NAMALWA (cell line): ENCODE results near the gene SP5.
A peak's percentile ranks its signal among the peaks of the same experiment; 100 is the strongest.
"Not testable (repeated sequence)": the region's sequence is repeated elsewhere in the genome, so short reads cannot be mapped to it uniquely, and the experiment has no call there.

ENCODE experiments used
- DNase-seq: peaks from one replicate; pipeline ENCODE4 v3.0.0-alpha.2; 2015; ENCODE audit warnings: low spot score

The SP5 gene

DNA sequence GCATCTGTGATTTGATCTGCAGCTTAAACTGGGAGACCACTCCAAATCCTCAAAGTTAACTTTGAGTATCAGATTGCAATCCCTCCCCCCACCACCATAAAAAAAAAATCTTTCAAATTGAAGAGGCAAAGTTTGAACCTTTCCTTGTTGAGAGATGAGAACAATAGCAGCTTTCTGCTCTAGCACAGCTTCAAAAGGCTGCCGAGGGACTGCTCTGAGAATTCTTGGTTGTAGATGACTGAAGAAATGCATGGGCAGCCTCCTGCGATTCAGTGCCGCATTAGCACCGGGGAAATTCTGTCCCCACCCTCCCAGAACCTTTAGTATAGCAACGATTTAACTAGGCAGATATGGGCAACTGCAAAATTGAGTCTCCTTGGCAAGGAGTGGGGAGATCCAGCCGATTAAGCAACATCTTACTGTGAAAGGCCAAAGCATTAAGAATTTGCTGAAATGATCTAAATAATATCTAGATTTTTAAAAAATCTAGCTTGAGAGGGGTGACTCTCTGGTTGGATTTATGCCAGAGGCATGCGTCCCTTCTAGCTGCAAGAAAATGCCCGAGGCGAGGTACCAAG lies 3.9 kb upstream of the SP5 start:
- DNase-seq = no peak

DNA sequence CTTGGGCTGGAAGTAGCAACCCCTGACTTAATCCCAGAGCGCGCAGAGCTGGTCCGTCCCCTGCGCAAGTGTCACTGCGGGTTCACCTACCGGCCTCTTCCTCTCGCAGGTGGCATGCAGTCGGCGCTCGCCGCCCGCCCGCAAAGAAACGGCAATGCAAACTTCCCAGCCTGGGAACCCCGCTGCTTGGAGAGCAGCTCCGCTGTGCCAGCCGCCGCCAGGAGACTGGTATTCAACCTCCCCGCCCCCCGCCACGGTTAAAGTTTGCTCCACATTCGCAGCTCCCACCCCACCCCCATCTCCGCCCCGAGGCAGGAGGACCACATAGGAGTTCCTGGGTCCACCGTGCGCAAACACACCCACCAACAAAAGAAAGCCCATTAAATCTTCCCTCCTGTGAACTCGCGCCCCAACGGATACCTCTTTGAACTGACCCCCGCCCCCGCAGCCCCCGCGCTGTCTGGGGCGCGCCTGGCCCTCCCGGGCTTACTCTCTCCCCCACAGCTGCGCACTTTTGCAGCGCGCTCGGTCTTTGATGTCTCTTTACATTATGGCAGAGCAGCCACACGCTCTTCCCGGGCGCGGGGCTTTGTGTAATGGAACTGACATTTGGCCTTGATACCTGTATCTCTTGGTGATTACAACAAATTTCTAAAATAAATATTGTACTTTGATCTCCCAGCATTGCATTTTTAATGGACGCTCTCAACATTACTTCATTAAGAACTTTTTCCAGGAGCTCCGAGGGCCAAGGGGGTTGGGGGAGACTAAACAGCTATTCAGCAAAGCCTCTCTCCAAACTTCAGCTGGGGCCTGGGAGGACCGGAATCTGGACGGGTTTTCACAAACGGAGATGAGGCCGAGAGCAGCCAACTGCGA lies 3.1 kb upstream of the SP5 start:
- no peak for DNase-seq

DNA sequence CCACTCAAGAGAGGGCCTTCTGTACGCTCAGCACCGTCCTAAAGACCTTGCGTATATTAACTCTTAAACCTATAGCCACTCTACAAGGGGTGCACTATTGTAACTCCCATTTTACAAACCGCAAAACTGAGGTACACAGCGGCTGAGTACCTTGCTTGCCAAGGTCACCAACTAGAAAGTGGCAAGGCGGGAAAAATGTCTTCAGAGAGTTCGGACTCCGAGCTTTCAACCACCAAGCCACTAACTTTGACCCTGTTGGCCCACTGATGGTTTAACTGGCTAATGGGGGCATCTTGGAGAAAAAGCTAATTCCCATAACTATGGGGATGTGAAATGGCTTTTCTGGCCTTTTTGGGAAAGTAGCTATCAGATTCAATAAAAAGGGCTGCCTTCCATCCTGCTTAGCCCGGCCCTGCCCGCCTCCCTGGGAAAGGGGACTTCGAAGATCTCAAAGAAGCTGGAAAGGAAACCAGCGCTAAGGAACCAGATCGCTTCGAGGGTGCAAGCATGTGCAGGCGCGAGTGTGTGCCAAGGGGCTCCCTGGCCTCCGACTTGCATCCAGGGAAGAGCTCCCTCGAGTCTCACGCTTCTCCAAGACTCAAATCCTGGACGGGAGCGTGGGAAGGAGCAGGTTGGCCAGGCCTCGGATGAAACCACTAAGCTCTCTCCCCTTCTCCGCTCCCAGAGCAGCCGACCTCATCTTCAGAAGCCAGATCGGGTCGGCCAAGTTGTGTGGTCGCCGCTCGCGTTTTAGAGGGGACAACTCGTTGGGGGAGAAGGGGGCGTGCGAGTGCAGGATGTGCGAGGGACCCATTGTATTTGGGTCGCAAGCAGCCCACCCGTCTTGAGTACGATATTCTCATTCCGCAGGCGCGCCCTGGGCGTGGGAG lies 2.2 kb upstream of the SP5 start:
- DNase-seq = no peak

DNA sequence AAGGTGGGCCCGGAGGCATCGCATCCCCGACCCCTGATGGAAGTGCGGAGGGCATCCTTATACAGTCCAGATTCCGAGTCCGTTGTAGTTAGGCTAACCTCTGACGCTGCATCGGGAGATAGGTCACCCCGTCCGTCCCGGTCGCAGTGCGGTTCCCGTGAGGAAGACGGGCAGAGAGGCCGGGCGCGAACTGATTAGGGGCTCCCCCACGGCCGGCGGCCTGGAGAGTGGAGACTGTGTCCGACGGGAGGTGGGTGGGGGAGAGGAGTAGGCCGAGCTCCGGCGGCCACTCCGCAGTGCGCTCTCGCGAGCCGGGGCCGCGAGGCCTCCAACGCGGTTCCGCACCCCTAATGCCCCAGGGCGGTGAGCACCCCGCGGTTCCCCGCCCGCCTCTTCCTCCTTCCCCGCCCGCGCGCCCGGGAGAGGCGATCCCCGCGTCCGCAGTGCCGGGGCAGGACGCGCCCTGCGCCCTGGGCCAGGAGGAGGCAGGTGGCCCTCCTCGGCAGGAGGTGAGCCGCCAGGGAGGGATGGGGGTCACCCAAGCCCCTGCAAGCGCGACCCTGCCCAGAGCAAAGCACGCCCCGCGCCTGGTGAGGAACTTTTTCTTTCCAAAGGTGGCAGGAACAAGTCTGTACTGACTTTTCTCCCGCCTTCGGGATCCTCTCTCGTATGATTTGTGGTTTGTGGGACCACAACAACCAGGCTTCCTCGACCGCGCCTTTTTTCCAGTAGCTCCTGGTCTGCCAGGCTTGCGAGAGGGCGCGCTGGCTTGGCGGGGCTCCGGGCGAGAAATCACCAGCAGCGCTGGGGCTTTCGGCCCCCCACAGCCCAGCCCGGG lies 1.4 kb upstream of the SP5 start:
- DNase-seq = no peak

DNA sequence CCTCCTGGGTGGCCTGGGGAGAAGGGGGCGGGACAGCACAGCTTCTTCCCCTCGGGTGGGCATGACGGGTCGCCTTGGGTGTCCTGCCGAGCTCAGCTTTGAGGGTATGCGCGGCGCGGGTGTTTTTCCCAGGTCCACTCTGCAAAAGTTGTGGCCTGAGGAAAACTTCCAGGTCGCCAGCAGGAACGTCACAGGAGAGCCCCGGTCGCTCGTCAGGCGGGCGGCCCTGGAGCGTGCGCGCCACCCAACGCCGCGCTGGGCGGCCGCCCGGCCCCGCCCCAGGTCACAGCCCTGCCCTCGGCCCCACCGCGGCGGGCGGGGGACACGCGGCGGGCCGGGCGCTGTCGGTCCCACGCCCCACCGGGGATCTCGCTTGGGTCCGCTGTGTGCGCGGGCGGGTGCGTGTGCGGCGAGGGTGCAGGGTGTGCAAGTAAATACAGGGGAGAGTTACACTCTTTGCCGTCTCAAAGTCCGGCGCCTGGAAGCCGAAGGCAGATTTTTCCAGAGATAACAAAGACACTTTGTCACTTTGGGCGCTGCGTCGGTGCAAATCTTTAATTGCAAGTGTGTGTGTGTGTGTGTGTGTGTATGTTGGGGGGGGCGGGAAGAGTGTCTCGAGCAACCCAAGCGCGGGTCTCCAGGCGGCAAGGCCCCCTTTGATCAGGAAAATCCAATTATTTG lies 616 bp upstream of the SP5 start:
- no peak for DNase-seq

DNA sequence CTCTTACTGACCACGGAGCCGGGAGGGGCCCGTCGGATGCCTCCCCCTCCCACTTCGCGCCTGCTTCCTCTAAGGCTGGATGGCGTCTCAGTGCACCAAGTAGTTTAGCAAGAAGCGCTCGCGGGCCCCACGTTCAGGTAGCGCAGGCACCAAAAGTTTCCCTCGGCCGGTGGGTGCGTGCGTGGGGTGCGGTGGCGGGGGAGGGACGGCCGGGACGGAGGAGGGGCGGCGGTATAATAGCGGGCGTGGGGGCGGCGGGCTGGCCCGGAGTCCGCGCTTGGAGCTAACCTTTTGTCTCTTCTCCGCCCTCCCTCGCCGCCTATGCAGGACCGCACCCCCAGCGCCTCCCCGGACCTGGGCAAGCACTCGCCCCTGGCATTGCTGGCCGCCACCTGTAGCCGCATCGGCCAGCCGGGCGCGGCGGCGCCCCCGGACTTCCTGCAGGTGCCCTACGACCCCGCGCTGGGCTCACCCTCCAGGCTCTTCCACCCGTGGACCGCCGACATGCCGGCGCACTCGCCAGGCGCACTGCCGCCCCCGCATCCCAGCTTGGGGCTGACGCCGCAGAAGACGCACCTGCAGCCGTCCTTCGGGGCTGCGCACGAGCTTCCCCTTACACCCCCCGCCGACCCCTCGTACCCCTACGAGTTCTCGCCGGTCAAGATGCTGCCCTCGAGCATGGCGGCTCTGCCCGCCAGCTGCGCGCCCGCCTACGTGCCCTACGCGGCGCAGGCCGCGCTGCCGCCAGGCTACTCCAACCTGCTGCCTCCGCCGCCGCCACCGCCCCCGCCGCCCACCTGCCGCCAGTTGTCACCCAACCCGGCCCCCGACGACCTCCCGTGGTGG lies 1.0 kb downstream of the SP5 start:
- DNase-seq = no peak

DNA sequence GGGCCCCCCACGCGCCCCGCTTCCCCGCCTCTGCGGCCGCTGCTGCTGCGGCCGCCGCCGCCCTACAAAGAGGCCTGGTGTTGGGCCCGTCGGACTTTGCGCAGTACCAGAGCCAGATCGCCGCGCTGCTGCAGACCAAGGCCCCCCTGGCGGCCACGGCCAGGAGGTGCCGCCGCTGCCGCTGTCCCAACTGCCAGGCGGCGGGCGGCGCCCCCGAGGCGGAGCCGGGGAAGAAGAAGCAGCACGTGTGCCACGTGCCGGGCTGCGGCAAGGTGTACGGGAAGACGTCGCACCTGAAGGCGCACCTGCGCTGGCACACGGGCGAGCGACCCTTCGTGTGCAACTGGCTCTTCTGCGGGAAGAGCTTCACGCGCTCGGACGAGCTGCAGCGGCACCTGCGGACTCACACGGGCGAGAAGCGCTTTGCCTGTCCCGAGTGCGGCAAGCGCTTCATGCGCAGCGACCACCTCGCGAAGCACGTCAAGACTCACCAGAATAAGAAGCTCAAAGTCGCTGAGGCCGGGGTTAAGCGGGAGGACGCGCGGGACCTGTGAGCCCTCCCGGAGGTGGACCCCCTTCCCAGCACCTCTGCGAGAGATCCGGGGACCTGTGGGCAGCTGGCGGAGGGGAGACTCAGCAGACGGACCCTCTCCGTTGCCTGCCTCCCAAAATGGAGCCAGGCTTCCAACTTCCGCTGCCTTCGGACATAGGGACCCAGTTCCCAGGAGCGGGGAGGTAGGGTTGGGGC lies 1.9 kb downstream of the SP5 start:
- DNase-seq = no peak

DNA sequence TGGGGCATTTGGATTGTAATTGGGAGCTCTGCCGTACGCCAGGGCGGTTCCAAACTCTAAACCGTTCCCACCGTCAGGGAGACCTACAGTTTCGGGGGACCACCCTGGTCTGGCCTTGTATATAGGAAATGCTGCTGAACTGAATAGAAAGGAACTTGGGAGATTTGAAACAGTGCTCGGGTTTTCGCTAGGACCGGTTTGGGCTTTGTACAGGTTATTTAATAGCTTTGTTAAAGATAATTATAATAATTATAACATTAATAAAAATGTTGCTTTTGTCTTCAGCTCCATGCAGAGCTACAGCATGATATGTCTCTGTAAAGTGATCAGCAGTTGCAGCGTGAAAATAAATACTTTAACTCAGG lies 2.4 kb downstream of the SP5 start:
- no peak for DNase-seq

DNA sequence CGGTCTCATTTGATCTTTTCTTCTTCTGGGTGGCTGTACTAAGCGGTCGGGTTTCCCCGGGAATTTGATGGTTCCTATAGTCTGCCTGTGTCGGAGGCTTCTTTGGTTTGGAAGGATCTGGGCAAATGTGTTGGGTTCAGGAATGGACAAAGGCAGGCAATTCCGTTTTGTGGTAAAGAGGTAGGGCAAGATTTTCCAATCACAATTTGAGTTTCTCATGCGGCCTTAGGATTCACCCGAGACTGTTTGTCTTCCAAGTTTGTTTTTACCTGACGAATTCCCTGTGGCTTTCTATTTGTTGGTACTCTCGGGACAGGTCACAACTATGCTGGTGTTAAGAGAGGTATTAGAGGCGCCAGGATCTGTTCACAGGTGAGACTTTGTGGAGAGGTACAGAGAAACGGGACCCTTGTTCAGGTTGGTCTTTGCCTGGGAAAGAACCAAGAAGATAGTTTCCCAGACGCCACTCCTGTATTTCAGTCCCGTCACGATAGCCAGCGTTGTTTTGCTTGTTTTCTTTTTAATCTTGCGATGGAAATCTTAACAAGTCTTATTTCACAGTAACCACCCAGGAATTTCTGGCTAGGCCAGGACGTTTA lies 3.0 kb downstream of the SP5 start:
- no peak for DNase-seq

DNA sequence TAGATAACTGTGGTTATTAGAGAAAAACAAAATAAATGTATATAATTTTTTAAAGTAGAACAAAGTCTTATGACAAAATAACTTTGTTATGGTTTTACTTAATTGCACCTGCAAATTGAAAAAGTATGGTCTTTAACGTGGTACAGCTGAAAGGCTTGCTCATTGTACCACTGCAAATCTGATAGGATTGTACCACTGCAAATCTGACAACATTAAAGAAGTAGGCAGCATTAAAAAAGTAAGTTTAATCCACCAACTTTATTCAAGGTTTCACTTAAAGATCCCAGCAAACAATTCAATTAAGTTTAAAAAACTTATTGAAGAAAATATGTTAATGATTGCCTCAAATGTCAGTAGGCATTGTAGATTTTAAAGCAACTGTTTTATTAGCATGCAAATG lies 4.7 kb downstream of the SP5 start:
- no peak for DNase-seq

DNA sequence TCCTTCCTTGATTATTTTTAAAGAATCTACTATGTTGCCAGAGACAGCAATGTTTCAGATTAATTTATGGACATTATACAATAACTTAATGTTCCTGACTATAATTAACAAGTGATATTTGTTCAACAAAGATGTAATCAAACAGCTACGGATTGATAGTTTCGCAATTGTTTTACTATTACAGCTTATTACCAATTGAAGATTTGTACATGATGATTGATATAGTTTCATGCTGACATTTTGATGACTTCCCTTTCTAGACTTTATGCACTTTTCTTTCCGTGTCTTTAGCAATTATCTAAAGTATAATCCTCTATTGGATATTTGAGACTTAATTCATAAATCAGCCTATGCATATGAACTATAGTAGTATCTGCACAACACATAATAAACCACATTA lies 6.5 kb downstream of the SP5 start:
- DNase-seq = no peak

DNA sequence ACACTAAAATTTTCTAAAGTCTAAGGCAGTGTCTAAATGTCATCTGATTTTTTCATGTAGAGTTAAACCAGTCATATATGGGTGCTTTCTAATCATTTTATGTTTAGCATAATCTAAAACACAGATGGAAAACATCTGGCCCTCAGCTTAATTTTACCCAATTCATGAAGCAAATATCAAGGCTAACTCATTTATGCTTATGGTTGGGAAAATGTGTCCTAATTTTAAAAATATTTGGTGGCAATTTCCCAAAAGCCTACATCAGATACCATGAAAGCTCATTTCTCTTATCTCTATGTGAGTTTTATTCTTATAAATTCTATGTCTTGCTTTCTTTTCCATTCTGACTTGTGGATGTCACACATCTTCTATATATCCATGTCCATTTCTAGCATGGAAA lies 7.2 kb downstream of the SP5 start:
- no peak for DNase-seq

DNA sequence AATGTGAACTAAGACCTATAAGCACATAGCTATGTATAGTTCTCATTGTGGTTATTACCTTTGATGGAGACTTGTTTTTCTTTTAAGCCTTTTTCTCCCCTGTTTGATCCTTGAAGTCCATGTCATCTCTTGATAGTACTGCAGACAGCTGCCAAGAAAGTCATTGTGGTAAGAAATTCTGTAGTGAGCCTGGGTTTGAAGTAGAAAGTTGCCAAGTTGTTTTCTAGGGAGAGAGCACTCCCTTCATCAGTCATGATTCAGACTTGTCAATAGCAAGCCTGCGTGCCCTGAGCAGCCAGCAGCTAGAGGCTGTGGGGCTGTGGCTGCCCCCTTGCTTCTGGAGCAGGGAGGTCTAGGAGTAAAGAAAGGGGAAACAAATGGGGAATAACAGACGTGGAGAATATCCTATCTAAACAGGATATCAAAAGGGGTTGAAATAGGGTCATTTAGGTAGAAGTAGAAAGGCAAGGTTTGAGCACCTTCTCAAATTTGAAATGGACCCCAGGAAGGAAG lies 8.4 kb downstream of the SP5 start:
- no peak for DNase-seq

DNA sequence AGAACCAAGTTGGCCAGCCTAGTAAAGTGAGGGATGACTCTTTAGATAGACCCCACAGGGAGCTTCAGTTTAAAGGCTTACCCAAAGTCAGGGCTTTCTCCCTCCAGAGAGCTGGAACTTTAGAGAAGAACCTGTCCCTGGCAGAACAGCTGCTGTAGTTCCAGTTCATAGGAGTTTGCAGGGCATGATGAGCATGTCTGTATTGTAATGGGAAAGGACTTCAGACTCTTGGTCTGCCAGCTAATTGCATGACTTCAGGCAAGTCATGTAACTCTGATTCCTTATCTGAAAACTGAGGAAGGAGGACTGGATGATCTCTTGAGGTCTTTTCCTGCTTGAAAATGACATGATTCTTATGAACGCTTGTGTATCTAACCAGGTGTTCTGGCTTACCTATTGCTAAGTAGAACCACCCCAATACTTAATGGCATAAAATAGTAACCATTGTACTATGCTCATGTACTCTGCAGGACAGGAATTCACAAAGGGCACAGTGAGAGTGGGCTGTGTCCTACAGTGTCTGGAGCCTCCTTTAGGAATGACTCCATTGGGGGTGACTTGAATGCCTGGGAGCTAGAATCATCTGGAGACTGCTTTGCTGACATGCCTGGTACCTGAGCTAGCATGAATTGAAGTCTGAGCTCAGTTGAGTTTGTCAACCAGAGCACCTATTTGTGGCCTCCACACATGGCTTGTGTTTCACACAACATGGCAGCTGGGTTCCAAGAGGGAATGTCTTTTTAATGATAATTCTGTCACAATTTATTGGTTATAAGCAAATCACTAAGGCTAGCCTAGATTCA lies 18.9 kb downstream of the SP5 start:
- DNase-seq = no peak

DNA sequence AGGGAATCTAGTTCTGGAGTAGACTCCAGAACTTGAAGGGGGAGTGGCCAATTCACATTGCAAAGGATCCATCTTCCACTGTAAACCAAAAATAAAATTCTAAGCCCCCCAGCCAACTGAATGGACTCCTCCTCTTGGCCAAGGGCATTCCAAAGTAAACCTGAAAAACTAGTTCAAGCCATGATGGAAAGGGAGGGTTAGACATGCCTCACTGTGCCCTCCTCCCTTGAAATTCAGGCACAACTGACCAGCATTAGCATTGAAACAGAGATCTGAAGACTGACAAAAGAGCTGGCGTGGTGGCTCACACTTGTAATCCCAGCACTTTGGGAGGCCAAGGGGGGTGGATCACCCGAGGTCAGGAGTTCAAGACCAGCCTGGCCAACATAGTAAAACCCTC lies 19.5 kb downstream of the SP5 start:
- DNase-seq = not testable (repeated sequence)

DNA sequence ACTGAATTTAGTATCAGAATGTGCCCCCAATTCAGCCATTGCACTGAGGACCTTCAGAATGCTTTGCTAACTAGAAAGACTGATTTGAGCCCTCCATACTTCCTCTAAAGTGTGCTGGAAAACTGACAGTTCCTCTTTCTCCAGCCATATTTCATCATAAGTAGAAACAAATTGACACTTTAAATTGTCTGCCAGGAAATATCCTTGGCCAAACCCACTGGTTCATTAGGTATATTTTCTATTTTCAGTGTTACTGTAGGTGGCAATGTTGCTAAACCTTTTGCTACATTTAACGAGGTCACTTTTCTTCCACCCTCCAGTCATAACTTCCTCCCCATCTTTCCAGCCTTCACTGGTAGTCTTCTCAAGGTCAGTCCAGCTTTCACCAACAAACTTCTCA lies 21.5 kb downstream of the SP5 start:
- DNase-seq = peak; percentile 9

DNA sequence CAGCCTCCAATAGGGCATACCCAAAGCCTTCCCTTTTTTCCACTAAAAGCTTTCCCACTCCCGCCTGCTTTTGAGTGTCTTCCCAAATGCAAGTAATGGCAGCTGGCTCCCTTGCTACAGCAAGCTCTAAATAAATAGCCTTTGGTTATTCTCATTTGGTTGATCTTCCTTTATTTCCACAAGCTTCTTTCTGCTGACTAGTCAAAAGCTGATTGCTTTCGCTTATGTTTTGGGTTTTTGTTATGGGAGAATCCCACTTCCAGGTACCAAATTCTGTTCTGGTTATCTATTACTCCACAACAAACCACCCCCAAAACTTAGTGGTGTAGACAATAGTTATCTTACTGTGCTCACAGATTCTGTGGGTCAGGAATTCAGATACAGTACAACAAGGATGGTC lies 22.3 kb downstream of the SP5 start:
- no peak for DNase-seq

DNA sequence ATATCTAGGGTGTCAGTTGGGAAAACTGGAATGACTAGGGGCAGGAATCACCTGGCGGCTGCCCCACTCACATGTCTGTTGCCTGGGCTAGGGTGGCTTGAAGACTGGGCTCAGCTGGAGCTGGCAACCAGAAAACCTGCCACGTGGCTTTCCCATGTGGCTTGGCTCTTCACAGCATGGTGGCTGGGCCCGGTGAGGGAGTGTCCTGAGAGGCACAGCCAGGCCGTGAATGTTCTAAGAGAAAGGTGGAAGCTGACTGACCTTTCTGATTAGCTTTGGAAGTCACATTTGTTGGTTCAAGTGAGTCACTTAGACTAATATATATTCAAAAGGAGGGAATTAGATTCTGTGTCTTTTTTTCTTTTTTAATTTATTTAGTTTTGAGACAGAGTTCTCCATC lies 22.7 kb downstream of the SP5 start:
- no peak for DNase-seq
